GM18870 (cell line): ENCODE measurements around the gene USP13.
"Not testable (repeated sequence)": the region's sequence is repeated elsewhere in the genome, so short reads cannot be mapped to it uniquely, and the experiment has no call there.

ENCODE experiments used
- ATAC-seq: cut with Tn5 transposase; IDR thresholded peaks from one replicate; pipeline ENCODE4 v1.9.1; 2021; ENCODE audit warnings: moderate library complexity; ENCODE audit not compliant: unreplicated experiment

USP13 gene

GRCh38 chr3:179658606-179659005 lies 5.8 kb downstream of the USP13 start:
- ATAC-seq, result no peak

GRCh38 chr3:179660872-179661271 lies 8.0 kb downstream of the USP13 start:
- no peak for ATAC-seq

- ATAC-seq, result no peak
These were observed 8.9 kb downstream of the USP13 start for GRCh38 chr3:179661777-179662176.

DNA sequence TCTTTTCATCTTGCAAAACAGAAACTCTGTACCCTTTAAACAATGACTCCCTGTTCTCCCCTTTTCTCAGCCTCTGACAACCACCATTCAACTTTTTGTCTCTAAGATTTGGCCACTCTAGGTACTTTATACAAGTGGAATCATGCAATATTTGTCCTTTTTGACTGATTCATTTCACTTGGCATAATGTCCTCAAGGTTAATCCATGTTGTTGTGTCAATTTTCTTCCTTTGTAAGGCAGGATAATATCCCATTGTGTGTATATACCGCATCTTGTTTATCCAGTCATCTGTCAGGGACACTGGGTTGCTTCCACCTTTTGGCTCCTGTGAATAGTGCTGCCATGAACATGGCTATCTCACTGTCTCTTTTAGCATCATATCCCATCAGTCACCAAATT lies 10.3 kb downstream of the USP13 start:
- ATAC-seq, result no peak

DNA sequence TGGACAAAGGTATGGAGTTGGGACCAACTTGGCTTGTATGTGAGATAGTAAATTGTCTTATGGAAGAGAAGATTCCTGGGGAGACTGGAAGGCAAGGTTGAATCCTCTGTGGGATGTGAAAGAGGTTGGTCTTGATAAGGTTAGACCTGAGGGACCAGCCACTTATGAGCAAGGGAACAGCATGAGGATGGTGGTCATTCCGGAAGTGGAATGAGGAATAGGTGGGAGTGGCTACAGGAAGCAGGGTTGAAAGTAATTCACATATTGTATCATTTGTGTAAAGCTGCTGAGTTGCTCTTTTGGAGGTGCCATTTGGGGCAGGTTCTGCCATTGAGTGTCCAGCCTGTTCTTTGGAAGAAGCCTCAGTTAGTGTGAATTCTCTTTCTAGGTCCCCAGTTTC lies 13.2 kb downstream of the USP13 start:
- ATAC-seq, result no peak

- ATAC-seq, result no peak
These were observed 13.7 kb downstream of the USP13 start for GRCh38 chr3:179666436-179667035.

DNA sequence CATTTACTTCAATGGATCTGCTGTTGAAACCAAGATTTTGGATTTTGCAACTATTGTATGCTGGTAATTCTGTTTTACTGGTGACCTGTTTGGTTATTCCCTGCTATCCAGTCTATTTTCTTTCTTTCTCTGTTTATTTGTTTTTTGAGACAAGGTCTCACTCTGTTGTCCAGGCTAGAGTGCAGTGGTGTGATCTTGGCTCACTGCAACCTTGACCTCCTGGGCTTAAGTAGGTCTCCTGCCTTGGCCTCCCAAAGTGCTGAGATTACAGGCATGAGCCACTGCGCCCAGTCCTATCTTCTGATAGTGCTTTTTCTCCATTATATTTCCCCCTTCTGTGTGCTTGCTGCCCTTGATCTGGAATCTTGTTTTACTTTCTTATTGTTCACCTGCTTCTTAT lies 15.6 kb downstream of the USP13 start:
- no peak for ATAC-seq

DNA sequence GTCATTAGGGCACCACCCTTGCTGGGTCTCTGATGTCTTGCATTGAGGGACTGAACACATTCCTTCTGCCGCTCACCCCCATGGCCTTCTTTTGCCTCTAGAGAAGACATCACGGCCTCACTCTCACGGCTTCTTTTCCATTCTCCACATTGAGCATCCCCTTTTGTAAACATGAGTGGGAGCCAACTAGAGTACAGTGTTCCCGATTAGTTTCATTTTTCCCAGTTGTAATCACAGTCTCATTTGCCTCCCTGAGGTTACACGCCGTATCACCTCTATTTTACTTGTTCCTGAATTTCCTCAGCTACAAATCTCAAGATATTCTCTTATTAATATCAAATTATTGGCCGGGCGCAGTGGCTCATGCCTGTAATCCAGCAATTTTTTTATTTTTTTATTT lies 17.5 kb downstream of the USP13 start:
- ATAC-seq, result no peak

DNA sequence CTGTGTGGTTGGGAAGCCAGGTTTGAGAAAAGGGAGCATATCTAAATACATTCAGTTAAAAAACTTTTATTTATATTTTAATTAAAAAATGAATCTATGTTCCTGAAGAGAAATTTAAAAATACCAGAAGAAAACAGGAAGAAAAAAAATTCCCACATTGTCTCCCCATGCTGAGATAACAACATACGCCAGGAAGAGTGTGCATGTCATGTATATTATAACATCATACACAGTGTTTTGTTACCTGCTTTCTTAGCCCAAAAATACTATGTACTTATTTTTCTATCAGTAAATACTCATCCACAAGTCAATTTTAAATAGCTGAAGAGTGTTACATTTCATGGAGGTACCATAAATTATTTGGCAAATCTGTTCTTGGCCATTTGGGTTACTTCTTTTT lies 18.5 kb downstream of the USP13 start:
- no peak for ATAC-seq

- no peak for ATAC-seq
These were observed 19.0 kb downstream of the USP13 start for GRCh38 chr3:179671747-179672242.

GRCh38 chr3:179672918-179673317 lies 20.1 kb downstream of the USP13 start:
- no peak for ATAC-seq

DNA sequence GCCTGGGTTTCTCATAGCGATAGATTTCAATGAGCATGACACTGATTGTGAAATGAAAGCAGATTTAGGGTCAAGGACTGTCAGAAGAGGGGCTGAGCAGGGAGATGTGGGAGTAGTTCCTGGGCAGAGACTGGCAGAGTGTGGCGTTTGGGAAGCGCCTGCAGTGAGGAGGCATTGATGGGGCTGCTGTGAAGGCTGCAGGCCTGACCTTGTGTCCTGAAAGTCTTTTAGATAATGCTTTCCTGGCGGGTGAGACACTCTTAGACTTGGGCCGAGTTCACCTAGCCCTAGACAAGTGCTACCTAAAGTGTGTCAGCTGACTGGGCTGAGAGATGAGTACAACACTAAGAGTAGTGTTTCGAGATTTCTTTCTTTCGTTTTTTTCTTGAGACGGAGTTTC lies 20.7 kb downstream of the USP13 start:
- ATAC-seq, result no peak

DNA sequence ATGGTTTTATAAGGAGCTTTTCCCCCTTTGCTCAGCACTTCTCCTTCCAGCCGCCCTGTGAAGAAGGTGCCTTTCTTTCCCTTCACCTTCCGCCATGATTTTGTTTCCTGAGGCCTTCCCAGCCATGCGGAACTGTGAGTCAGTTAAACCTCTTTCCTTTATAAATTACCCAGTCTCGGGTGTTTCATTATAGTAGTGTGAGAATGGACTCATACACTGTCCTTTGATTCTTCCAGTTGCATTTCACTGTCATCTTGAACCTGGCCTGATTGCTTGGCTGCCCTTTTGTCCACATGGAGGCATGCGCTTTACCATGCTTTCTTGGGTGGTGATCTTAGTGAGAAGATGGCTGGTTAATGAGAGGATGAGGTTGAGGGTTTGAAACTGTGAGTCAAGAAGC lies 23.2 kb downstream of the USP13 start:
- no peak for ATAC-seq

DNA sequence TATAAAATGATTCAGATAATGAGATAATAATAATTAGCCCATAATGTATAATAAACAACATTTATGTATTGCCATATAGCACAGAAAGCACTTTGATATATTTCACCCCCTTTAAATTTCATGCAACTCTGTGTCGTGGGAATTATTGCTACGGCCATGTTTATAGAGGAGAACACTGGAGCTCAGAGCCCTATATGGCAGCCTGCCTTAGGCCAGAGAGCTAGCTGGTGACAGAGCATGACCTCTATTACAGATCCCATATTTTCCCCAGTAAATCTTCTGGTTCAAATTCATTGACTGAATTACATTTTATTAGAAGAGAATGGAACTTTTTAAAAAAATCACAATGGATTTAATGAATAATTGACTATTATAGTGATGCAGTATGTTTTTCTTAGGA lies 25.0 kb downstream of the USP13 start:
- ATAC-seq, result no peak

DNA sequence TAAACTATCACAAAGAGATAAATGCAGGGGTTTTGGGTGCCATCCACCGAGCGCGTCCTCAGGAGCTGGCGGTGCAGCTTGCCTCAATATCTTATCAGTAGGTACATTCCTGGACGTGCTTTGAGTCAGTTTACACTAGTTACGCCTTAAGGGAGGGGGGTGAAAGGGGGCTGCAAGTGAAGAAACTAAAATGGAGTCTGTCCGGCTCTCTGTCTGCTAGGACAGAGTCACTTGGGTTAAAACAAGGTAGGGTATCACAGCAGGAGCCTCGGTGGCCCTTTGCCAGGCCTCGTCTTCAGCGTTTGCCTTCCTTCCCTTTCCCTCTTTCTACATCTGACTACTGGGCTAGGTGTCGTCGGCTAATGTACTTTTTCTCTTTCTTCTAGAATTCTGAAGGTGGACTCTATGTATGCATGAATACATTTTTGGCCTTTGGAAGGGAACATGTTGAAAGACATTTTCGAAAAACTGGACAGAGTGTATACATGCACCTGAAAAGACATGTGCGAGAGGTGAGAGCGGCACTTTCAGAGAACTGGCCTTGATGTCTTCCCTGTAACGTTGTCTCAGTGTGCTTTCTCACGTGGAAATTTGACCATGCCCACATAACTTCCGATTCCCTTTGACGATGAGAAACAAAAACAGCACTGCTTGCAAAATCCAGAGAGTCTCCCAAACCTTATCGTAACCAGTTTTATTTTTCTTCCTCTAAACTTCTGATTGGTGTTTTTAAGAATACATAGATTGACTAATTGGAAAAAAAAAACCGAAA lies 28.8 kb downstream of the USP13 start:
- ATAC-seq, result no peak

GRCh38 chr3:179682426-179683080 lies 29.7 kb downstream of the USP13 start:
- ATAC-seq, result no peak

GRCh38 chr3:179683286-179683685 lies 30.4 kb downstream of the USP13 start:
- not testable (repeated sequence) for ATAC-seq

- ATAC-seq, result no peak
These were observed 35.2 kb downstream of the USP13 start for GRCh38 chr3:179687967-179688535.

DNA sequence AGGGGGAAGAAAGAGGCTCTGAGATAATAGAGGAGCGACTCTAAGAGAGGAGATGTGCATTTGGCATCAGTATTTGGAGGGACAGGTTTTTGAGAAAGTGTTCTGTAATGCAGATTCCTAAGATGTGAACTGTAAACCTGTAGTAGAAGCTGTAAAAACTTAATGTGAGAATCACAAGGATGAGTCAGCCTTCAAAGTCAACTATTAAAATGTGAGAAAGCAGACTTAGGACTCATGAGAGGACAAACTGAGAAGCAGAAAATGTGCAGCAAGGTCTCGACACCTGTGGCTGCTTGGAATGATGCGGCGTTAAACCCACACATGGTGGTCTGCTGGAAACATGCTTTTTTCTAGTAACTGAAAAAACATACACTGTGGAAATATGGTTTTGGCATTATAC lies 36.0 kb downstream of the USP13 start:
- ATAC-seq, result no peak

- ATAC-seq, result no peak
These were observed 41.9 kb downstream of the USP13 start for GRCh38 chr3:179694731-179695130.

DNA sequence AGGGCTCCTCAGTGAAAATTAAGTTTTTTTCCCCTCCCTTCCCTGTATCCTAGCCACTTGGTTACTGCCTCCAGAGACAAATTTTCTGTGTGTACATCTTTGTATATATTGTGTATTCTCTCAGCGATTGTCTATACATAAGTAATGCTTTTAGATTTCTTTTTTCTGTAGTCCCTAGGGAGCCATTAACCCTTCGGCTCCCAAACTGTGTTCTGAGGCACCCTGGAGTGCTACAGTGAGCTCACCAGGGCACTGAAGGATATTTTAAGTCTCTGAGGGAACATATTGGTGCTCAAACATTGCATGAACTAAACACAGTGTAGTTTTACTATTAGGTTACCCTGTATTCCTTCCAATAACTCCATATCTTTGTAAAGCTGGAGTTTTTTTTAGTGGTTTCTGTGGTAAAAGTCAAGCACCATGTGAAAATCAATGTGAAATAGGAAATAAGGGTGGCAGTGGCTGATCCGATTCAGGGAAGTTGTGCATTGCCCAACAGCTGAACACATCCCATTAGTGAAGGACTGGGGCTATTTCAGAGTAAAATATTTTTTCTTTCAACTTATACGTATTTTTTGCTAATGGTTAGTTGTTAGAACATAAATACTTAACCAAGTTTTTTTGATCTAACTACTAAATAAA lies 43.0 kb downstream of the USP13 start:
- no peak for ATAC-seq
